Heart left ventricle (tissue), 16 donors: Measurements from ENCODE around the gene ZYG11B. TPM values are rescaled to one million over a fixed set of nuclear protein-coding genes. Genes with fewer than 3 reads are reported as not detected.
A peak's percentile ranks its signal among the peaks of the same experiment; 100 is the strongest.

Experiments
- ATAC-seq, 4 donors: fragments of 200-7000 bp; cut with Tn5 transposase; one replicate each; pipeline ENCODE4 v1.9.1; 2020 to 2022; ENCODE audit warnings: moderate library complexity in 4 of 4, mild to moderate bottlenecking in 3 of 4, moderate number of reproducible peaks in 1 of 4
- DNase-seq, 5 donors: peaks; one replicate each; pipeline ENCODE4 v3.0.0-alpha.2; 2020
- H3K27ac ChIP-seq, 12 donors: fragments of 200-600 bp; sonication (generic) in 4 of 12; one replicate each; pipeline versions ENCODE4 v1.5.0 to v1.8.0; 2016 to 2022; ENCODE audit warnings: mild to moderate bottlenecking in 2 of 12
- H3K27me3 ChIP-seq, 9 donors: fragments of 200-600 bp; sonication (generic) in 2 of 9; one replicate each; pipeline versions ENCODE4 v1.5.1 to v1.8.0; 2016 to 2022; ENCODE audit warnings: mild to moderate bottlenecking in 3 of 9
- H3K36me3 ChIP-seq, 9 donors: fragments of 200-600 bp; sonication (generic) in 2 of 9; one replicate each; pipeline versions ENCODE4 v1.5.0 to v1.8.0; 2018 to 2022; ENCODE audit warnings: mild to moderate bottlenecking in 2 of 9
- H3K4me1 ChIP-seq, 12 donors: fragments of 200-600 bp; sonication (generic) in 4 of 12; one replicate each; pipeline versions ENCODE4 v1.5.0 to v1.8.0; 2016 to 2022; ENCODE audit warnings: mild to moderate bottlenecking in 3 of 12
- H3K4me3 ChIP-seq, 12 donors: fragments of 200-600 bp; sonication (generic) in 4 of 12; one replicate each; pipeline versions ENCODE4 v1.5.0 to v1.8.0; 2017 to 2022; ENCODE audit warnings: mild to moderate bottlenecking in 9 of 12, moderate library complexity in 4 of 12
- H3K9me3 ChIP-seq, 12 donors: fragments of 200-600 bp; sonication (generic) in 4 of 12; one replicate each; pipeline versions ENCODE4 v1.5.0 to v1.8.0; 2016 to 2022; ENCODE audit warnings: mild to moderate bottlenecking in 1 of 12
- CTCF ChIP-seq, 12 donors: fragments of 200-600 bp; sonication (generic) in 4 of 12; IDR thresholded peaks; one replicate each; pipeline versions ENCODE4 v1.5.0 to v1.8.0; 2018 to 2022; ENCODE audit warnings: antibody characterized with exemption in 12 of 12, mild to moderate bottlenecking in 5 of 12
- POLR2A ChIP-seq, 2 donors: fragments of 450-650 bp; IDR thresholded peaks; one replicate each; pipeline ENCODE4 v1.6.1; 2017; ENCODE audit warnings: antibody characterized with exemption in 2 of 2, mild to moderate bottlenecking in 2 of 2, moderate library complexity in 2 of 2
- WGBS, 4 donors: extraction: QIAGEN DNeasy Blood & Tissue Kit in 2 of 4; methylation state at CpG; one replicate each; pipeline versions ENCODE4 v1.1.5 to v1.1.7; 2013 to 2018; 5-methylcytosine and 5-hydroxymethylcytosine counted together
- intact Hi-C, 10 donors: fragments of 100-400 bp; cut with DNase I; formaldehyde crosslinking; loops; one replicate each; pipeline versions ENCODE4 v1.11.1 to v1.14.2; 2022
- polyA plus RNA-seq, 2 donors: library from polyadenylated mRNA; stranded (reverse); fragments of 200-250 nt; gene quantifications; one replicate each; pipeline ENCODE4 v1.2.3, GENCODE V29; 2013
- total RNA-seq, 9 donors: library from RNA; depleted of rRNA in 2 of 9; stranded (reverse); fragments of >200 nt in 2 of 9; fragmentation: NEBNext Ultra II Directional in 3 of 9; extraction: Animal tissue kit (Norgen Biotek cat#: 25700) in 3 of 9; gene quantifications; one replicate each; pipeline versions ENCODE4 v1.1.0 to v1.2.4, GENCODE V29; 2016 to 2023
- donor health status: ischemic (EF 13 %, LVEDD 7.1; RV severe dilation, severe dysfunction).
- donor health status: healthy with polysubstance abuse.
- donor health status: DM: no; HTN: yes; CAD: no.
- donor health status: DM: no; HTN: no; CAD: no.
- donor health status: ischemic (EF 25% LVEDD 6.9; RV normal size, moderate dysfunction).
- donor health status: ischemic (EF 25% LVEDD 5.7; RV mildly dilated, moderate dysfunction).
- donor health status: healthy.
- donor health status: DM: yes; HTN: yes; CAD: no.
- donor health status: ischemic (EF 35%, LVEDD 5.7; RV mildly dilated, moderate dysfunction).
- donor health status: nonischemic (EF 11% LVEDD 7.7; RV severe dilation, severe dysfunction).
- donor health status: DM: yes; HTN: yes; CAD: no.
- donor health status: PGD.
- donor health status: ischemic (EF 29% LVEDD 5.4; RV normal size, mild dysfunction).
- donor health status: nonischemic (EF 23%, LVEDD 6.1; RV moderate dilation, normal function).

The ZYG11B gene
- total and polyA plus RNA-seq, 11 donors, result 16.6 to 85.4 (median 62.6) TPM

GRCh38 chr1:52697795-52698674 lies 28.2 kb upstream of the ZYG11B start, which contains the start of gene COA7:
Gene COA7, minus strand, starts transcription at chr1:52698347. Its CDS starts 21 bp downstream, at chr1:52698326.
- Histone ChIP-seq H3K36me3 (peaks cover 0 to under 1% (median 0%) of the 10 kb centered on the region in 9 donors), H3K27ac (peak within 1 kb of the TSS; percentile 47 to 91 (median 84)), H3K4me3 (peak within 1 kb of the TSS; percentile 33 to 96 (median 76)), H3K9me3 (no peaks in the 10 kb centered on the region), H3K27me3 (no peaks in the 10 kb centered on the region), H3K4me1 (peaks cover 0 to 24% (median 8%) of the 10 kb centered on the region in 12 donors)
- DNase-seq (peak; percentile 90 to 93 (median 91)), ATAC-seq (peak; percentile 77 to 92 (median 90))
- intact Hi-C loops, result loop anchor here in 4 of 10 donors (2.0 to 10.0 kb wide), 6 partner anchors 146 to 641 kb away; partner anchors contain the start of genes ECHDC2 (in 2 of the 4), SCP2 (in 2 of the 4), BTF3L4 (in 1 of the 4) and CC2D1B (in 1 of the 4)
- WGBS, 4 donors, result 1 to 3% (median 2%) methylated on average over 36 to 68 of the region's 68 CpGs
- peak in 1 of 2 donors; percentile 42 for TF ChIP-seq POLR2A (IDR thresholded peaks at IDR 0.05)
- TF ChIP-seq CTCF (IDR thresholded peaks at IDR 0.05), result no peak

GRCh38 chr1:52702886-52703787 lies 23.1 kb upstream of the ZYG11B start:
- intact Hi-C loops, result loop anchor here in 6 of 10 donors (2.0 to 10.0 kb wide), 6 partner anchors 24 to 482 kb away; partner anchors contain the start of genes ZYG11B (in 3 of the 6), ECHDC2 (in 2 of the 6) and SCP2 (in 1 of the 6)
- no peaks in the 10 kb centered on the region for H3K9me3 ChIP-seq
- peaks cover 0 to 43% (median 8%) of the 10 kb centered on the region in 12 donors for H3K4me1 ChIP-seq
- ATAC-seq (peak; percentile 90 to 94 (median 93)), DNase-seq (peak; percentile 90 to 94 (median 91))
- peak overlapping the region; percentile 75 to 91 (median 86) for H3K27ac ChIP-seq
- peak overlapping the region in 11 of 12 donors; percentile 39 to 74 (median 61) for H3K4me3 ChIP-seq
- no peaks in the 10 kb centered on the region for H3K36me3 ChIP-seq
- TF ChIP-seq POLR2A (IDR thresholded peaks at IDR 0.05), result peak in 1 of 2 donors; percentile 67
- no peak for TF ChIP-seq CTCF (IDR thresholded peaks at IDR 0.05)
- H3K27me3 ChIP-seq, result no peaks in the 10 kb centered on the region
- WGBS, 4 donors, result 4 to 9% (median 4%) methylated on average over 18 to 35 of the region's 35 CpGs

- H3K4me3 ChIP-seq, result no peak overlapping the region
- 66 to 87% (median 77%) methylated on average over 5 to 6 of the region's 6 CpGs for WGBS, 4 donors
- intact Hi-C loops, result loop anchor here in 4 of 10 donors (10.0 kb wide), 4 partner anchors 199 to 479 kb away; partner anchors contain the start of genes ECHDC2 (in 1 of the 4) and SCP2 (in 1 of the 4)
- no peak for ATAC-seq
- DNase-seq, result no peak
- peak overlapping the region in 2 of 12 donors; percentile 11 to 78 for H3K27ac ChIP-seq
- H3K9me3 ChIP-seq, result no peaks in the 10 kb centered on the region
- TF ChIP-seq CTCF (IDR thresholded peaks at IDR 0.05) (no peak), POLR2A (IDR thresholded peaks at IDR 0.05) (no peak)
- H3K4me1 ChIP-seq, result peaks cover 0 to 41% (median 8%) of the 10 kb centered on the region in 12 donors
- no peaks in the 10 kb centered on the region for H3K27me3 ChIP-seq
- H3K36me3 ChIP-seq, result no peaks in the 10 kb centered on the region
These were observed 20.1 kb upstream of the ZYG11B start for GRCh38 chr1:52706136-52706670.
